Mucosa of descending colon (tissue), 3 donors: ENCODE results near the gene BPHL. TPM values are rescaled to one million over a fixed set of nuclear protein-coding genes. Genes with fewer than 3 reads are reported as not detected.

Experiments used
- ATAC-seq: fragments of 200-7000 bp; cut with Tn5 transposase; one replicate; pipeline ENCODE4 v1.9.1; 2020; ENCODE audit warnings: mild to moderate bottlenecking, moderate library complexity
- DNase-seq, 3 donors: peaks; one replicate each; pipeline ENCODE4 v3.0.0-alpha.2; 2020
- H3K36me3 ChIP-seq: fragments of 200-600 bp; one replicate; pipeline ENCODE4 v1.8.0; 2021; ENCODE audit warnings: low read depth, mild to moderate bottlenecking
- H3K4me1 ChIP-seq: fragments of 200-600 bp; one replicate; pipeline ENCODE4 v1.8.0; 2021; ENCODE audit warnings: low read depth, mild to moderate bottlenecking
- H3K4me3 ChIP-seq: fragments of 200-600 bp; one replicate; pipeline ENCODE4 v1.8.0; 2021; ENCODE audit warnings: mild to moderate bottlenecking
- H3K9me3 ChIP-seq: fragments of 200-600 bp; one replicate; pipeline ENCODE4 v1.8.0; 2021; ENCODE audit warnings: mild to moderate bottlenecking
- CTCF ChIP-seq: fragments of 200-600 bp; IDR thresholded peaks from one replicate; pipeline ENCODE4 v1.8.0; 2022; ENCODE audit warnings: antibody characterized with exemption, mild to moderate bottlenecking
- intact Hi-C, 2 donors: fragments of 100-400 bp; cut with DNase I in 1 of 2; cut with micrococcal nuclease in 1 of 2; formaldehyde crosslinking; loops; one replicate each; pipeline versions ENCODE4 v1.11.0 to v1.11.1; 2022; cut with DNase I, micrococcal nuclease
- total RNA-seq, 3 donors: library from RNA; stranded (reverse); fragmentation: NEBNext Ultra II Directional in 2 of 3; extraction: Animal tissue kit (Norgen Biotek cat#: 25700) in 2 of 3; gene quantifications; one replicate each; pipeline versions ENCODE4 v1.2.1 to v1.2.4, GENCODE V29; 2021 to 2023
- donor health status: DM: no; HTN: no; CAD: no; lungs with moderate emphysema.
- donor health status: DM: no; HTN: no; CAD: no.
- donor health status: DM: no; HTN: yes; CAD: no.

The BPHL gene
- total RNA-seq, 3 donors from 2014 or later = 17.6 to 30.7 (median 30.0) TPM

GRCh38 chr6:3120765-3121089, 2.2 kb downstream of the BPHL start:
- intact Hi-C loops = loop anchor here in 1 of 2 donors (10.0 kb wide), 1 partner anchor 134 kb away; the partner anchor contains the start of gene PSMG4
- H3K36me3 ChIP-seq = no peaks in the 10 kb centered on the region
- no peak for TF ChIP-seq CTCF

GRCh38 chr6:3122823-3123182, 4.3 kb downstream of the BPHL start:
- no peaks in the 10 kb centered on the region for H3K9me3 ChIP-seq
- no peak overlapping the region for H3K4me3 ChIP-seq
- H3K4me1 ChIP-seq = peaks cover 9% of the 10 kb centered on the region
- no peak for DNase-seq
- TF ChIP-seq CTCF = no peak
- intact Hi-C loops = loop anchor here in 1 of 2 donors (10.0 kb wide), 1 partner anchor 132 kb away; the partner anchor contains the start of gene PSMG4
- ATAC-seq = no peak
- no peaks in the 10 kb centered on the region for H3K36me3 ChIP-seq

More at GRCh38 chr6:3120765-3121089, 2.2 kb downstream of the BPHL start:
- ATAC-seq = no peak
- Histone ChIP-seq H3K4me1 (peaks cover 12% of the 10 kb centered on the region), H3K4me3 (no peak overlapping the region), H3K9me3 (no peaks in the 10 kb centered on the region)
- DNase-seq = no peak

GRCh38 chr6:3124667-3125066, 6.2 kb downstream of the BPHL start:
- peaks cover under 1% of the 10 kb centered on the region for H3K4me1 ChIP-seq
- H3K9me3 ChIP-seq = no peaks in the 10 kb centered on the region
- no peak overlapping the region for H3K4me3 ChIP-seq
- no peaks in the 10 kb centered on the region for H3K36me3 ChIP-seq
- intact Hi-C loops = loop anchor here (5.0 to 10.0 kb wide), 2 partner anchors 128 to 130 kb away; partner anchors contain the start of gene PSMG4 (in 1 of the 2)
- ATAC-seq (no peak), DNase-seq (no peak)
- TF ChIP-seq CTCF = no peak

- TF ChIP-seq CTCF = no peak
- H3K4me3 ChIP-seq = no peak overlapping the region
- ATAC-seq (no peak), DNase-seq (no peak)
- no peaks in the 10 kb centered on the region for H3K4me1 ChIP-seq
- H3K36me3 ChIP-seq = no peaks in the 10 kb centered on the region
- intact Hi-C loops = loop anchor here (5.0 to 10.0 kb wide), 2 partner anchors 126 to 129 kb away; partner anchors contain the start of gene PSMG4 (in 1 of the 2)
- no peaks in the 10 kb centered on the region for H3K9me3 ChIP-seq
These were observed 7.3 kb downstream of the BPHL start for GRCh38 chr6:3125815-3126214.

- Histone ChIP-seq H3K4me3 (no peak overlapping the region), H3K4me1 (no peaks in the 10 kb centered on the region), H3K9me3 (no peaks in the 10 kb centered on the region), H3K36me3 (no peaks in the 10 kb centered on the region)
- DNase-seq (no peak), ATAC-seq (no peak)
- intact Hi-C loops = loop anchor here (5.0 to 10.0 kb wide), 2 partner anchors 124 to 126 kb away; partner anchors contain the start of gene PSMG4 (in 1 of the 2)
- no peak for TF ChIP-seq CTCF
These were observed 10.0 kb downstream of the BPHL start for GRCh38 chr6:3128356-3129108.
